Limb (tissue), 2 donors: ENCODE data around the gene TMEM242.

ENCODE experiments used
- DNase-seq, 2 donors: peaks; one replicate each; pipeline ENCODE4 v3.0.0-alpha.2; 2016; ENCODE audit errors: extremely low spot score in 2 of 2

Gene TMEM242

DNA sequence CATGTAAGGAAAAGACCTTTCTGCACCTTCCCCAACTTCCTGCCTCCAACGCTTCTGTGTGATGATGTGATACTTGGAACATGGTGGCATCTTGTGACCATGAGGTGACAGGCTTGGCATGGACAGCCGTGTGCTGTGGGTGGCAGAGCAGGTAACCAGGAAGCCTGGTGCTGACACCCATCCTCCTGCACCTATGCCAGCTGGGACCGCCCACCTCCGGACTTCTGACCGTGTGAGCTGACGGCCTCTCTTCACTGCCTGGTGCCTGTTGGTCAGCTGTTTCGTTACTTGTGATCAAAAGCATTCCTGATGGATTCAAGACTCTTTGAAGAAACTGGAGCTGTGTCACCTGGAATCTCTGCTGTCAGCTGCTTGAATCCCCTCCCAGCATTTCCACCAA, 70.3 kb downstream of the TMEM242 start:
- no peak for DNase-seq

DNA sequence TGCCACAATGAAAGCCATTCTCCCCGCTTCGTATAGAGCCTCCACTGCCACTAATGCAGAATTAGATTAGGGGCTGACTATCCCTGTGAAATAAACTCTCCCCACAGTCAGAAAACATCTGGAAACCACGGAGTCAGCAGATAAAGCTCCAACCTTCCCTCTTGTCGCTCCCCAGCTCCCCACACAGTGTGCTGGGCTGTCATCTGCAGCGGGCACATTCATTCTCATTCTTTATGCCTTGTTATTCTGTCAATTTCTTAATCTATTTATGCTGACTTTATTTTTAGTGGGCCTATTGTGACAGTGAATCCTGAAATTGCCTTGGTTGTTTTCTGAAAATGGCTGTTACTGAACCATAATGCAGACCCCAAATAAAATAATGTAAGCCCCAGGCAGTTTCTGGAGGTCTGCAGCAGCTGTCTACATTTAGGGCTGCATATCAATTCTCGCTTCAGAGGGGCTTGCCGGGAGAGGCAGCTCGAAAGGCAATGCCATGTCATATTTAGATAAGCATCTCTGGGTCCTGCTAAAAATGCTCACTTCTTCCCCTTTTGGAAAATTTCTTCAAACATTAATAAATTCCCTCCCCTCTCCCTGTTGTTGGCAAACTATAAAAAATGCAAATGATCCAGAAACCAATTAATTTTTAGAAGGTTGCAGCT, 71.6 kb downstream of the TMEM242 start:
- DNase-seq = no peak

DNA sequence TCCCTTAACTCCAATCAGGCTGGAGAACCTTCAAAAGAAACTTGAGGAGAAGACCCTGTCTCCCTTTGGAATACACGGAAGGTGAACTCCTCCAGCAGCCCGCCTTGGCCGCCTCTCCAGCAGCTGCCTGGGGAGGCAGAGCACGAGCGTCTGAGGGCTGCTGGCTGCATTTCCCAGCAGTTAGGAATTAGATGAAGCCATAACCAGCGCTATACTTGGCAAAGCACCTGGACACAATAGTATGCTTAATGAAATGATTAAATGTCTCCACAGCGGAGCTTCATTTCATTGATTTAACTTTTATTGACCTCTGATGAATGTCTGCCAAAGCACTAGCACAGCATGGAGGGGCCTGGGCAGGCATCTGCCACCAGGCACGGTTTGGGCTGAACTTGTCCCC, 73.5 kb downstream of the TMEM242 start:
- no peak for DNase-seq

DNA sequence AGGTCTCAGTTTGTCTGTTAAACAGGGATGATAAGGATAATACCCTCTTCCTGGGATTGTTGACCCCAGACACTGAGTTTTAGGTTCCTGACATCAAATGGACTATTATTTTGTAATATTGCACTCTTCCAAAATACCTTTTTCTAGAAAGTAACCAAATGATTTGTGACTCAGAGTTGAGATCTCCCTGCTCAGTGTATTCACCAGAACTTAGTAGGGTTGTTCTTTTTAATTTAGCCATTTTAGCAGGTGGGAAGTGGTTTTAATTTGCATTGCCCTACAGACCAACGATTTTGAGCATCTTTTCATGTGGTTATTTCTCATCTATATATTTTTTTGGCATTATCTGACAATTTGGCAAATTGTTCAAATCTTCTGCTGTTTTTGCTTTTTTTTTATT, 75.1 kb downstream of the TMEM242 start:
- DNase-seq = no peak

DNA sequence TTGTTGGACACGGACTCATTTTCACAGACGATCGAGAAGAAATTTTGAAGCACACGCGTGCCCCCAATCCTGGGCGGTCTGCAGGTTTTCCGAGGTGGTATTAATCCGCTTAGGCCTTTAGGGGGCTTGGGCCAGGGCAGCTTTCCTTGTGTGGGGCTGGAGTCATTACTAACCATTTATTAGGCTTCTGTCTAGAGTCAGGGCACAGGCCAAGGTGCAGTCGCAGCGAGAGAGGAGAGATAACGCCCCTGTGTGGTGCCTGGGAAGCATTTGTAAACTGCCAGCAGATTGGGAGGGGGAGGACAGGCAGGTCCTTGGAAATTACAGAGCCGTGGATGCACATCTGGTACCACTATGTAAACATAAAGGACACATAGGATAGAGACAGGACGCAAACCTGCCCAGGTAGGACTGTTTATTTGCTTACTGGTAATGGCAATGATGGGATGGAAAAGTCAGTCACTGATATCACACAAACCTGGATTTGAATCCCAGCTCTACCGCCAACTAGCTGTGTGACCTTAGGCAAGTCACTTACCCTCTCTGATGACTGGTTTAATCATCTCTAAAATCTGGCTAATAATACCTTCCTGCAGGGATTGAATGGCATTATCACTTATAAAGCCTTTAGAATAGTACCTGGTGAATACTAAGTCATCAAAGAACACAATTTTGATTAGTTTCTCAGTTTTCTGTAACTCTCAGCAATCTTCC, 76.4 kb downstream of the TMEM242 start:
- no peak for DNase-seq

DNA sequence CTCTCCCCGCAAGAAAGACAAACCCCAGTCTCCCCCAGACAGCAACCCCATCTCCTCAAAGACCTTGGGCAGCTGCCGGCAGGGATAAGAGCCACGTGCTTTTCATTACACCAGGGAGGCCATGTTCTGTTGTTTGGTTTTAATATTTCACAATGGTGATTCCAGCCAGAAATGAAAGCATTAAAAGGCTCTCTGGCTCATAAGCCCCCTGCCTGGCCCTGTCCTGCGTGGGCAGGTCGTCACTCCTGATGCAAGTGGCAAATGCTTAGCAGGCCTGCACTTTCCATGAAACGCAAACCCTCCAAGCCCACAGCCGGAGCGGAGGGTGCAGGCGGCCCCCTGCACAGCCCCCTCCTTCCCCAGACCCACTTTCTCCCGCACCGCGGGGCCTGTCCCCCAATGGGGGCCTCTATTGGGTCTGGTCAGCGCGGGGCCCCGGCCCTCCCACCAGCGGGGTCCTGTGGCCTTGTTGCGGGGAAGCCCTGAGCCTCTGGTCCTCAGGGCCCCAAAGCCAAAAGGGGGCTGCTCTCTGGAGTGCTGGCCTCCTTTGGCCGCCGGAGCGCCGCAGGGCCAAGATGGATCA, 77.2 kb downstream of the TMEM242 start:
- no peak for DNase-seq

DNA sequence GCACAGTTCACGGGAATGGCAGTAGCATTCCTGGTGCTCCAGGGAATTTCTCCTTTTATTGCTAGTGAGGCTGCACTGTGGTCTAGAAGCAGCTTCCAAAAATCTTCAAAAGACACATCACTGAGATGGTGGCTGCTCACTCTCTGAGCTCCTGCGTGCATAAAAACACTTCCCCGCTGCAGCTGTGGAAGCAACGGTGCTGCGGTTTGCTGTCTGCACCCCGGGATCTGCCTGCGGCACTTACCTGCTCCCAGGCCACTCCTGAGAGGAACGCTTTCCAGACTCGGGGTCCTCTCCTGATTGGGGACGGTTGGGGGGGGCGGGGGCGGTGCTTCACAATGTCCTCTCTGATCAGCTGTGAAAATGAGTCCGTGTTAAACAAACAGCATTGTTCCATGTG, 77.9 kb downstream of the TMEM242 start:
- DNase-seq = no peak

DNA sequence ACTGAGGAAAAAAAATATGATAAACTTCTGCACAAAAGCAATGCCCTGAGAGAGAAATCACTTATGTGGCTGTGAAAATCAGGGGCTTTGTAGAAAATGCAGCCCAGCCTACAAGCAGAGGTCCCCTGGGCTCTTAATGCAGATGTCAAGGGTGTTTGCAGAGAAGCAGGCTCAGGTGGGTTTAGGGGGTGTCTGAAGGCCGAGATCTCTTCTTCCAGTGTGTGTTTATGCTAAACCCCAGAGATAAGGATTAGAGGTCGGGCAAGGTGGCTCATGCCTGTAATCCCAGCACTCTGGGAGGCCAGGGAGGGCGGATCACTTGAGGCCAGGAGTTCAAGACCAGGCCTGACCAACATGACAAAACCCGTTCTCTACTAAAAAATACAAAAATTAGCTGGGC, 78.5 kb downstream of the TMEM242 start:
- no peak for DNase-seq

DNA sequence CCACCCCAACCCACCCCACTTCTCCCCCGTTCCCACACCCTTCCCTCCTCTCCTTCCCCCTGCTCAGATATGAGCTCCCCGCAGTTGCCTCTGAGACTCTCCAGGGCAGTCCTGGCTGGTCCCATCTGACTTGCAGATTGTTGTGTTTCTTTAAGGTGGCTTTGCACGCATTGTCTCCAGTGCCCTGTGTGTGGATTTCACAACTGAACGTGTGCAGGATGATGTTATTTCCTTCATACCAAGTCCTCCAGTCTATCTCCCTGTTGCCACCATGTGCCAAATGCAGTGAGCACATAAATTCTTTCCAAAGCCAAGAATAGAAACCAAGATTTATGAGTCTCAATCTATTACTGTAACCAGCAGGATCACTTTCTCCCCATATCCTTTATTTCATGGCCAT, 79.1 kb downstream of the TMEM242 start:
- no peak for DNase-seq

DNA sequence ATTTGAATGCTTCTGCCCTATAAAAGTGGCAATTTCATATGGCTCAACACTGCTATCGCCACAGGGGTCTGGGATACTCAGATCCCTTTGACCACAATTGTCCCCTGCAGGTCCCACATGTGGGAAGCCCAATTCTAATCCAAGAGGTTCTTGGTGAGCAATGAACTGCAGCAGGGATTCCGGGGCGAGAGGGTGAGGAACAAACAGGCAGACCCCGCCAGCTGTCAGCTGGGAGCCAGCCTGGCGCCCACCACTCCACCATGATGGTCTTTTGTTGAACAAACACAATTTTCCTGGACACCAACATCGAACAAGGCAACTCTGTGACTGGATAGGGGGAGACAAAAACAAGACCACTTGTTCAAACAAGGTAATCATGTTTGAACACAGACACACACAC, 80.5 kb downstream of the TMEM242 start:
- no peak for DNase-seq

DNA sequence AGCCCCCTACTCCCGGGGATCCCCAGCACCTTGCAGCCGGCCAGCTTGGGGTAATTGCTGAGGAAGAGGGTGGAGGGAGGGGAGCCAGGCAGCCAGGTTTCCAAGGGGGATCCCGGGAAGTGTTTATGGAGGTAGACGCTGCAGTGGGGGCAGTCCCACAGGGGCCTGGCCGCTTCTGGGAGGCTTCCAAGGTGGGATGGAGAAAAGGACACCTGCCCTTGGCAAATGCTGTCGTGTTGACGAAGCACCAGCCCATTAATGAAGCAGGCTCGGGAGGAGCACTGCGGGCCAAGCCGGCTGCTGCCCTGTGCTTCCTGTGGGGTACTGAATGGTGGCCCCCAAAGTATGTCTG, 82.4 kb downstream of the TMEM242 start:
- no peak for DNase-seq

DNA sequence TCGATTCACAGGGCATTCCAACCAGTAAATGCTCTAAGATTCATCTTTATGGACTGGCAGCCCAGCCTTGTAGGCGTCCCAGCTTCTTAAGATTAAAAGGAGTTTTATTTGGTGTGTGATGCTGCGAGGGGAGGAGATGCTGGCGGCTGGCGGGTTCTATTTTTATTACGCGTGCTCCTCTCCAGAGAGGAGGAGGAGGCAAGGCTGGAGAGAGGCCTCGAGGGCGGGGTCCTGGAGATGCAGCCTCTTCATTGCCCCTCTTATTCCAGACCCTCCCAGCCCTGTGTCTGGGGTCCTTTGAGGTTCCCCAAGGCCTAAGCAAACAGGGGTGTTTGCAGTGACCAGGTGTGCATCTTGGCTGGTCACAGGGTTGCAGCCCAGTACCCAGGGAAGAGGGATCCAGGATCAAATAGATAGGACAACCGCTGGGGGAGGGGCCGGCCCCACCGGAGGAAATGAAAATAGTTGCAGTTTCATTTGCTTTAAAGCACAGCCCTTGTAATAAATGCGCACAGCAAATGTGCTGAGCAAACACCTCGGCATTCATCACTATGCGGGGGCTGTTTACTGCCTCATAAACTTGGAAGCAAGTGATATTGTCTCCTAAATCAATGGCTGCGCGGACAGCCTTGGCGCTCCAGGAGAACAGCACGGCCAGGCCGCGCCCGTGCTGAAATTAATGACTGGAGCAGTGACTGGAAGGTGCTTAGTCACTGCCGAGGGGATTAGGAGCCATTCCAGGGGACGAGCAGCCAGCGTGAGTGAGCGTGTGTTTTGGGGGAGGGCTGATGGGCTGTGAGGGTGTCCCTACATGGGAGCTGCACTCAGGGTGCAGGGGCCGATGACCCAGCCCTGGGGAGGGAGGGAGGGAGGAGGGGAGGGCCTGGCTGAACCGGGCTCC, 83.0 kb downstream of the TMEM242 start:
- no peak for DNase-seq

DNA sequence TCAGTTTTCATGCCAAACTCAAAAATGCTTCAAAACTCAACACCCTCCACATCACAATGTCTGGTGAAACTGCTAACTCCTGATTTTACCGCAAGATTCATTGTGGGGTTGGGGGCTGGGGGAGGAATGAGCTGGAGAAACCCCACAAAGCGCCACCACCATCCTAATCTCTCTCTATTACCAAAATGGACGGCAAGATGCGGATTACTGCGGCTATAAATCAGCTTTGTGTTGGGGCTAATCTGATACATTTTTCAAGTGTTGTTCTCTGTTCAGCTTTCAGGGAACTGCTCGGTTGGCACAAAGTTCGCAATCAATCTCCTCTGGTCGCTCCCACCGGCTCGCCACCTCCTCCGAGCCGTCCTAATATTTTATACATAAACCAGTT, 83.7 kb downstream of the TMEM242 start:
- DNase-seq = no peak
